ENCODE measurements around the gene DCAF15.
"Not testable (repeated sequence)": the region's sequence is repeated elsewhere in the genome, so short reads cannot be mapped to it uniquely, and the experiment has no call there.

Gene DCAF15

GRCh38 chr19:13960863-13961784, 8.8 kb downstream of the DCAF15 start:
- no peak for DNase-seq

DNA sequence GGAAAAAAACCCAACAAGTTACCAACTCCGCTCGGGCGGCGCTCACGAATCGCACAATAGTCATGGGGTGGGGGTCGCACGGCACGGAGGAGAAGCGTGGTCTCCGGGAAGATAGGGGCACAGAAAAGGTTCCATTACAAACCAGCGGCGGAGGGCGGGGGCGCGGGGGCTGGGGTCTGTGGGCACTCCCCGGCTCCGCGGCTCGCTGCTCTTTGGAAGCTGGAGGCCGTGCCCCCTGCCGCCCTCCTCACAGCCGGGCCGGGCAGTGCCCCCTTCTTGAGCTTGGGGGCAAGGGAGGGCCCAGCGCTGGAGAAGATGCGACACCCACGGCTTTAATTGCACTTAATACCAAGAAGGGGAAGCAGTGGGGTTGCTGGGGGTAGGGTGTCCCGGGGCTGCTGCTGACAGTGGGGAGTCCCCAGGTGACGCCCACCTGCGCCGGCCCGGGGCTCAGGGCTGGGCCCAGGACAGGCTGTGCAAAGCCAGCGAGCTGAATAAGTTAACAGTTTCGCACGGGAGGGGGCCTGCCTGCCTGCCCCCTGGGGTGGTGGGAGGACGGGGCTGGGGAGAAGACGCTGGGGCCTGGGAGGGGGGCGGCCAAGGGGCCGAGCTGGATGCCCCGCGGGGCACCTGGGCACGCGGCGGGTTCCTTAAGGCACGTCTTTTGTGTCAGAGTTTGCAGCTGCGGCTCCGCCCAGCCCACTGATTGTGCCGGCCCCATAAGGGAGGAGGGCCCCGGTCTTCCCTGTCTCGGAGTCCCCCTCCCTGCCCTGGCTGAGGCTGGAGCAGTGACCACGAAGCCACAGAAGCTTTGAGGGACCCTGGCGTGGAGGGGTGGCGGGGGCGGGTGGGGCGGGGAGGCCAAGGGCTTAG, 9.8 kb downstream of the DCAF15 start:
- DNase-seq = no peak

GRCh38 chr19:13962699-13963602, 10.6 kb downstream of the DCAF15 start:
- no peak for DNase-seq

- DNase-seq = no peak
These were observed 11.3 kb downstream of the DCAF15 start for GRCh38 chr19:13963603-13964105.

GRCh38 chr19:13964776-13965175, 12.5 kb downstream of the DCAF15 start:
- no peak for DNase-seq

GRCh38 chr19:13965377-13965896, 13.1 kb downstream of the DCAF15 start:
- DNase-seq = no peak

GRCh38 chr19:13965926-13966683, 13.8 kb downstream of the DCAF15 start:
- DNase-seq = no peak

DNA sequence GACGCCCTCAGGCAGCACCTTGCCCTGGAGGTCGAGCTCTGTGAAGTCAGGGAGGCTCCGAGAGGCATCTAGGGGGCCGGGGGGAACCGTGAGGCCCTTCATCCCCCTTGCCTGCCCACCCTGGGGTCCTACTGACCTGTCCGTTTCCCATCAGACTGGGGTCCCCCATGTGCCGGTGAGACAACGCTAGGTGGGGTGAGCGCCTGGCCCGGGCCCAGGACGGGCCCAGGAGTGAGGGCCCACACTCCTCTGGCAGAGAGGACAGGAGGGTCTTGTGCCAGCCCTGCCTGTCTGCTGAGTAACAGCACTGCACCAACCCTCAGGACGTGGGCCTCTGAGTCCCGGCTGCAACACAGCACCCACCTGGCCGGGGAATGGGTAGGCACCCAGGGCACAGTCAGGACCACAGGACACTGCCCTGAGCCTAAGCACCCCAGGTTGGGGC, 14.4 kb downstream of the DCAF15 start:
- DNase-seq = no peak

DNA sequence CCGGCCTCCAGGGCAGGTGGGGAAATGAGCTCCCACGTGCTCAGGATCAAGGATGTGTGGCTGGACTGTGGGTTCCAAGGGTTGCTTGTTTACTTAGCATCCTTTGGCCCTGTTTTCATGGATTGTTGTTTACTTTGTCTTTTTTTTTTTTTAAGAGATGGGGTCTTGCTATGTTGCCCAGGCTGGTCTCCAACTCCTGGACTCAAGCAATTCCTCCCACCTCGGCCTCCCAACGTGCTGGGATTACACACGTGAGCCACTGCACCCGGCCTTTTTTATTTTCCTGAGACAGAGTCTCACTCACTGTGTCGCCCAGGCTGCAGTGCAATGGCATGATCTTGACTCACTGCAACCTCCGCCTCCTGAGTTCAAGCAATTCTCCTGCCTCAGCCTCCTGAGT, 14.9 kb downstream of the DCAF15 start:
- not testable (repeated sequence) for DNase-seq

DNA sequence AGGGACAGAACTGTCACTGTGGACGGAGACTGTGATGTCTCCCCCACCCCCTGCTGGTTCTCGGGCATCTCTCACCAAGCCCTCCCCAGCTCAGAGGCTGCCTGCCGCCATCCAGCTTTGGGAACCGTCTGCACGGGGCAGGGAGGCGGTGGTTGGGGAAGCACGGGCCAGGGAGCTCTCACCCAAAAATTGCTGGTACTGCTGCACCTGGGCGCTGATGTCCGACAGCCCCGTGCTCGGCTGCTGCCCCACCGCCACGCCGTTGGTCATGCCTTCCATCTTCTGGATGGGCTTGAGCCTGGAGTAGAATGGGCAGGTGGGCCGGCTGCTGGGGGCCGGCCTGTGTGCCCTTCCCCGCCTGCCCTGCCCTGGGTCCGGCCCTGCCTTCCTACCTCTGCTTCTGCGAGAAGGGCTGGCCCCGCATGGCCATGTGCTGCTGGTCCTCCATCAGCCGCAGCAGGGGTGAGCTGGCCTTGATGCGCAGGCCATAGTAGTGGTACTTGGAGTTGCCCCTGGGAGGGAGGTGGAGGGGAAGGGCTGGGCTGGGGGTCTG, 16.1 kb downstream of the DCAF15 start:
- DNase-seq = no peak

- no peak for DNase-seq
These were observed 16.7 kb downstream of the DCAF15 start for GRCh38 chr19:13968999-13969398.

- no peak for DNase-seq
These were observed 17.6 kb downstream of the DCAF15 start for GRCh38 chr19:13969897-13970296.

- not testable (repeated sequence) for DNase-seq
These were observed 19.6 kb downstream of the DCAF15 start for GRCh38 chr19:13971868-13972267.

GRCh38 chr19:13972368-13973155, 20.3 kb downstream of the DCAF15 start:
- DNase-seq = no peak

GRCh38 chr19:13973479-13973878, 21.2 kb downstream of the DCAF15 start:
- not testable (repeated sequence) for DNase-seq

GRCh38 chr19:13974073-13974472, 21.8 kb downstream of the DCAF15 start:
- no peak for DNase-seq

DNA sequence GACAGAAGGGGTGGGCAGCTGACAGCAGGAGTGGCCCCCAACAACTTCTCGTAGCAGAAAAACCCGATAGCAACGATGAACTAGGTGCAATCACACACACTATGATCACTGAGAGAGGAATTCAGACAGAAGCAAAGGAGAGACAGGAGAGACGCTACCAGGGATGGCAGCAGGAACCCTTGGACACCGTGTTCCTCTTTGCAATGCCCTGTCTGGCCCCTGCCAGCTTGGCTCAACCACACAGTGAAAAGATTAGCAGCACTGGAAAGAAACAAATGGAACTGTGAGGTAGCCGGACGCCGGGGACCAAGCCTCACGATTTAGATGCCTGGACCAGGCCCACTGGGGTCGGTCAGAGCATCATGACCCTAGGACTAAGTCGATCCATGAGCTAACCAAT, 23.6 kb downstream of the DCAF15 start:
- no peak for DNase-seq

GRCh38 chr19:13976446-13976845, 24.1 kb downstream of the DCAF15 start:
- DNase-seq = no peak

DNA sequence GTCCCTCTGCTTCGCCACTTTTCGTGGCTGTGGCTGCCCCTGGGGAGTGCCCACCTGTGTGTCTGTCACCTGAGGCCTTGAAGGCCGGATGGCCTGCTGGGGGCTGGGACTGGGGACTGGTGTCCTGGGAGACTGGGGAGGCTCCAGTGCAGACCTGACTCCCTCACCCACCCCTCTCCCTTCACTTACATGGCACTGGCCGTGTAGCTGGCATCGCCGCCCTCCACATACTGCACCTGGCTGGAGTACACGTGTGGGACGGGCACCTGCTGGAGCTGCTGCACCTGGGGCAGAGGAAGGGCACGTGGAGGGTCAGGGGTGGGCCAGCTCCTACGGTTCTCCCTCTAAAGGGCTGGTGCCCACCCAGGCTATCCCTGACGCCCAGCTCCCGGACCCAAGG, 25.5 kb downstream of the DCAF15 start:
- DNase-seq = no peak
